Esophagus muscularis mucosa (tissue), 3 donors: Measurements from ENCODE around the gene MOAP1.
"Not testable (repeated sequence)": the region's sequence is repeated elsewhere in the genome, so short reads cannot be mapped to it uniquely, and the experiment has no call there.

ENCODE experiments used
- CTCF ChIP-seq, 3 experiments: fragments of 200-600 bp in 2 of 3; fragments of 450-650 bp in 1 of 3; sonication (generic) in 2 of 3; IDR thresholded peaks; one replicate each; pipeline ENCODE4 v1.5.1; 2017 to 2019; ENCODE audit warnings: antibody characterized with exemption in 3 of 3, mild to moderate bottlenecking in 2 of 3, moderate library complexity in 1 of 3
- POLR2AphosphoS5 ChIP-seq, 2 donors: sonication (generic); formaldehyde crosslinking; IDR thresholded peaks; one replicate each; pipeline ENCODE4 v1.6.1; 2017; ENCODE audit warnings: antibody characterized with exemption in 2 of 2

- TF ChIP-seq POLR2AphosphoS5, CTCF (IDR thresholded peaks at IDR 0.05): not testable (repeated sequence)
Observed at GRCh38 chr14:93136508-93136907, 48.2 kb downstream of the MOAP1 start.
